ENCODE results near the gene TTLL11.

Gene TTLL11

GRCh38 chr9:121857928-121858327, 235.2 kb downstream of the TTLL11 start:
- DNase-seq (ENCODE audit: low read depth in 2 of 2), result no peak

DNA sequence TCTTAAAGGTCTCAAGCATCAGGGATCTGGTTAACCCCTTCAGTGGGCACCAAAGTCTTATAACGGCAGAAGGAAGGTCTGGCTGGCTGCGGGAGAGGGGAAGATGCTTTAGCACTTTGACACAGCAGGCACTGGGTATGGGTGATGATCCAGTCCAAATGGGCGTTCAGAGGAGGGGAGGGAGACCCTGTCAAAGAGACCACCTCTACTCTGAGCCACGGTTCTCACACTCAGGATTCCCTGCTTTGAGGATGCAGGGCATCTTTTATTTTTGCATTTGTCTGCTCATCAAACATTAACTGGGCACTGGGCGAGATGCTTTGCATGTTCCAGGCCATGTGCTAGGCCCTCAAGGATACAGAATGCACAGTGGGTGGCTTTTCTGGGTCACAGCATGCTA, 237.6 kb downstream of the TTLL11 start:
- DNase-seq (ENCODE audit: low read depth in 2 of 2), result no peak

GRCh38 chr9:121853617-121854395, 239.3 kb downstream of the TTLL11 start:
- DNase-seq (ENCODE audit: low read depth in 2 of 2), result no peak

GRCh38 chr9:121852651-121853616, 240.2 kb downstream of the TTLL11 start:
- no peak for DNase-seq (ENCODE audit: low read depth in 2 of 2)

- no peak for DNase-seq (ENCODE audit: low read depth in 2 of 2)
These were observed 240.9 kb downstream of the TTLL11 start for GRCh38 chr9:121852241-121852640.

DNA sequence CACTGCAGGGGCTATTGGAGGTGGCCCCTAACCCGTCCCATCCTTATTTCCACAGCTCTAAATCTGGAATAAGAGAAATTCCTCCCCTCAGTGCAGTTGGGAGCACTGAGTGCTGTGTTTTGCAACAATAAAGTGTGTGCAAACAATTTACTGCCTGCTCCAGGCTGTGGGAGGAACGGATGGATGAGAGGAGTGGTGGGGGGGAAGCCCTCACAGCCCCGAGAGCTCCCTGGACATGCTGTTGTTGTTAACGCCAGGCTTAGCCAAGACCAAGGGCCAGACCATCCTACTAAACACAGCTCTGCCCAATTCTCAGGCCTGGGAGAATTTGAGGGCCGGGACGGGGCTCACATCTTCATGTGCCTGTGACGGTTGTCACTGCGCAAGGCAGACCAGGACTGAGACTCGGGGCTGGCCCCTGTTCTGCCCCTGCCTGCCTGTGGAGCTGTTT, 241.4 kb downstream of the TTLL11 start:
- DNase-seq (ENCODE audit: low read depth in 2 of 2), result no peak

DNA sequence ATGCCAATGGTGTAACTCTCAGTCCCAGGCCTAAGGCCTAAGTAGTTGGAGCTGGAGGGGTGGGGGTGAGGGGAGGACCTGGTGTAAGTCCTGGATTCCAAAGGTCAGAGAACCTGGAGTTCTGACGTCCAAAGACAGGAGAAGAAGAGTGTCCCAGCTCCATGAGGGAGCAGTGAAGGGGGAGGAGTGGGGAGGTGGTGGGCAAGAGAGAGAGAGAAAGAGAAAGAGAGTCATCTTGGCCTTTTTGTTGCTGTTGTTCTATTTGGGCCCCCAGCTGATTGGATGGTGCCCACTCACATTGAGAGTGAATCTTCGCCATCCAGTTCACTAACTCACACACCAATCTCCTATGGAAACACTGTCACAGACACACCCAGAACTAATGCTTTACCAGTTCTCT, 242.7 kb downstream of the TTLL11 start:
- DNase-seq (ENCODE audit: low read depth in 2 of 2), result no peak

DNA sequence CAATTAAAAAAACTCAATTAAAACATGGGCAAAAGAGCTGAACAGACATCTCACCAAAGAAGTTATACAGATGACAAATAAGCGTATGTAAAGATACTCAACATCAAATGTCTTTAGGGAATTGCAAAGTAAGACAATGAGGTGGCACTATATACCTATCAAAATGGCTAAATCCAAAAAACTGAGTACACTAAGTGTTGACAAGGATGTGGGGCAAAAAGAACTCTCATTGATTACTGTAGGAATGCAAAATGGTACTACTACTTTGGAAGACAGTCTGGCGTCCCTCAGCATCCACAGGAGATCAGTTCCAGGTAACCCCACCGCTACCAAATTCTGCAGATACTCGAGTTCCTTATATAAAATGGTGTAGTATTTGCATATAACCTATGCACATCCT, 243.6 kb downstream of the TTLL11 start:
- DNase-seq (ENCODE audit: low read depth in 2 of 2), result no peak

DNA sequence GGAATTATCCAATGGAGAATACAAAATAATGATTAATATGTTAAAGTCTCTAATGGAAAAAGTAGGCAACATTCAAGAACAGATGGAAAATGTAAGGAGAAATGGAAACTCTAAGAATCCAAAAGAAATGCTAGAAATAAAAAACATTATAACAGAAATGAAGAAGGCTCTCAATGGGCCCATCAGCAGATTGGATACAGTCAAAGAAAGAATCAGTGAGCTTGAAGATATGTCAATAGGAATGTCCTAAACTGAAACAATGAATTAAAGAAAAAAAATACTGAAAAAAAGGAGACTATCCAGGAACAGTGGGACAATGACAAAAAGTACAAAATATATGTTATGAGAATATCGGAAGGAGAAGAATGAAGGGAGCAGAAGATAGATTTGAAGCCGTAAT, 248.5 kb downstream of the TTLL11 start:
- DNase-seq (ENCODE audit: low read depth in 2 of 2), result no peak

GRCh38 chr9:121844098-121844497, 249.0 kb downstream of the TTLL11 start:
- DNase-seq (ENCODE audit: low read depth in 2 of 2), result no peak

DNA sequence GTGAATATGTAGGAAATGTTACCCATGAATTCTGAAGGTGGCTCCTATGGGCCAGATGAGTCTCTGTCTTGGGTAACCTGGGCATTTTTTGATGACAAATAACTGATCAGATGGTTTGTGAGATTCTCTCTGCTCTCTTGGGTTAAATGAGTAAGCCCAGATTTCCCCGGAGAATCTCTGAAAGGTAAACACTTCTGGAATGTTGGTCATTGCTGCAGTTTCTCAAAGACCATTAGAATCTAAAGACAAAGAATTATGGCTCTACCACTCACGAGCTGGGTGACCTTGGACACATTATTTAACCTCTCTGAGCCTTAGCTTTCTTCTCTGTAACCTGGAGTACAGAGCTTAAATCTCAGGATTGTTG, 250.5 kb downstream of the TTLL11 start:
- no peak for DNase-seq (ENCODE audit: low read depth in 2 of 2)

DNA sequence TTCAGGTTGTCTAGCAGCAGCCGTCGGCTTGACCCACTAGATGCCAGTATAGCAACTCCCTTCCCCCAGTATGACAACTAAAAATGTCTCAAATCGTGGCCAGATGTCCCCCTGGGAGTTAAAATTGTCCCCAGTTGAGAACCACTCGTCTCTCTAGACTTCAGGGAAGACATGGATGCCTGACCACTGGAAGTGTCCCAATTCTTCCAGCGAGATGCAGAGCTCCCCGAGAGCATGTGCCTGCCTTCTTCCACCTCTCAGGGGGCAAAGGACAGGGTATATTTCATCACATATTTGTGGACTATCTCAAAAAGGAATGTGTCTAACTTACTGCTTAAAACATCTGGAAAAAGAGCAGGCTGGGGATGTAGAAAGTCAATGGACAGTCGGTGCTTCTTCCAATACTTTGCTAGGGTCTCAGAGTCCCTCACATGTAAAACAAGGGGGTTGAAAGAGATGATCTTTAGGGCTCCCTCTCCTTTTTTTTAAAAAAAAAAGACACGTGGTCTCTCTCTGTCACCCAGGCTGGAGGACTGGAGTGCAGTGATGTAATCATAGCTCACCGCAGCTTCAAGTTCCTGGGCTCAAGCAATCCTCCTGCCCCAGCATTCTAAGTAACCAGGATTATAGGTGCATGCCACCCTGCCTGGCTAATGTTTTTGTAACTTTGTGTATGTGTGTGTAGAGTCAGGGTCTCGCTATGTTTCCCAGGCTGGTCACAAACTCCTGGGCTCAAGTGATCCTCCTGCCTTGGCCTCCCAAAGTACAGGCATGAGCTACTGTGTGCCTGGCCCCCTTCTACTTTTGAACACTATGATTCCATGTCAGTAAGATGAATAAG, 251.1 kb downstream of the TTLL11 start:
- DNase-seq (ENCODE audit: low read depth in 2 of 2), result no peak

DNA sequence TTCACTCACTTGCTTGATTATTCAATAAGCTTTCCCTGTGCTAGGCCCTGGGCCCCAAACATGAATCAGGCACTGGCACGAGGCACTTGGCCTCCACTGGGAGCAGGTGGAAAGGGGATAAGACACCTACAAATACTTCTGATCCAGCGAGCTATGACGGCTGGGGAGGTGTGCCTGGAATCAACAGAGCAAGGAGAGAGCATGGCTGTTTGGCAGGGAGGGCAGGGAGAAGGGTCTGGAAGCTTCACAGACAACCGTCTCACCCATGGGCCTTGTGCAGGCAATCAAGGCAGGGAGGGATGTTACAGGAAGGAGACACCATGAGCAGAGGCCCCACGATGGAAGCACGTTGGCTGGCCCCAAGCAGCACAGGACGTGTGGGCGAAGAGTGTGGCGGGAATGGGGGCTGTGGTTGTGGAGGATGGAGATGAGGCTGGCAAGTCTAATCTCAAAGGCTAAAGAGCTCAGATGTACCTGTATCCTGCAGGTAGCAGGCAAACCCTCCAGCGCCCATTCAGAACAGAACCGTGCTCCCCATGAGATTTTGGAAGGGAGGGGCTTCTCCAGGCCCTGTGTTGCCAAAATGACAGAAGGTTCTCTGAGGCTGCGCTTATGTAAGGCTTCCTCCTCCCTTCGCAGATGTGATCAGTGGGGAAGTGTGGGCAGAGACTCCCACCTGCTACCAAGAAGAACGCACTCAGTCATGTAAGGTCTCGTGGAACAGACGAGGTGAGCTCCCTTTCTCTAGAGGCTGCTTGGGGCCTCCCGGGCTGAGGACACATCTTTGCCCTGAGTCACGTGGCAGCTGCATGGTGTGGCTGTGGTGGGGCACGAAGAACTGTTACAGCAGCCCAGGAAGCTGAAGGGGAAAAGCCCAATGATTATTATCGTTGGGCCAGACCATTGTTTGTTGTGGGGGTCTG, 252.0 kb downstream of the TTLL11 start:
- DNase-seq (ENCODE audit: low read depth in 2 of 2), result no peak

DNA sequence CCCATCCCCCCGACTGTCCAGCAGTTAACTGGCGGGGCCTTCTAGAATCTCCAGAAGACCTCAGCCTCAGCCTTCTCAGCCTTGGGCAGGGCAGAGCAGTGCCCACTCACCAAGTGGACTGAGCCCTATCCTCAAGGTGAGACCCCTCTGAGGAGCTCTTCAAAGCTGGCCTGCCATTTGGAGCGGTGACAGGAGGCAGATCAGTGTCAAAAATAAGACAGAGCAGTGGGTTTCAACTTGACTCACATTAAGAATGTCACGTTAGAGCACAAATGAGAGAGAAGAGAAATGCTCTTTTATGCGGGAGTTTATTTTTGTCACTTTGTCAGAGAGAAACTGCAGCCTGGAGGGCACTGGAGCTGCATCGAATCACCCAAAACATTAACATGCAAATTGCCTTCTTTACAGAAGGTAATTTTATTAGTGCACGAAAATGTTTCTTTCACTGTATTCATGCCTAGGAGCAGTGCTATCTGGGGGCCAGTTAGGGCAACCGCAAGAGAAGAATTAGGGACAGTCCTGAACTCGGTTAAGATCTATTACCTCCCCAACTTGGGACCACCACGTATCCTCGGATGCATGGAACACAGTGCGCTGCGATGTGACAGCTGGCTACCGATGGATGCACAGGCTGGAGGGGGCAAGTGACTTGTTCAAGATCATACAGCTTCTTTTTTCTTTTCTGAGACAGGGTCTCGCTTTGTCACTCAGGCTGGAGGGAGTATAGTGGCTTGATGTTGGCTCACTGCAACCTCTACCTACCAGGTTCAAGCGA, 253.2 kb downstream of the TTLL11 start:
- no peak for DNase-seq (ENCODE audit: low read depth in 2 of 2)

DNA sequence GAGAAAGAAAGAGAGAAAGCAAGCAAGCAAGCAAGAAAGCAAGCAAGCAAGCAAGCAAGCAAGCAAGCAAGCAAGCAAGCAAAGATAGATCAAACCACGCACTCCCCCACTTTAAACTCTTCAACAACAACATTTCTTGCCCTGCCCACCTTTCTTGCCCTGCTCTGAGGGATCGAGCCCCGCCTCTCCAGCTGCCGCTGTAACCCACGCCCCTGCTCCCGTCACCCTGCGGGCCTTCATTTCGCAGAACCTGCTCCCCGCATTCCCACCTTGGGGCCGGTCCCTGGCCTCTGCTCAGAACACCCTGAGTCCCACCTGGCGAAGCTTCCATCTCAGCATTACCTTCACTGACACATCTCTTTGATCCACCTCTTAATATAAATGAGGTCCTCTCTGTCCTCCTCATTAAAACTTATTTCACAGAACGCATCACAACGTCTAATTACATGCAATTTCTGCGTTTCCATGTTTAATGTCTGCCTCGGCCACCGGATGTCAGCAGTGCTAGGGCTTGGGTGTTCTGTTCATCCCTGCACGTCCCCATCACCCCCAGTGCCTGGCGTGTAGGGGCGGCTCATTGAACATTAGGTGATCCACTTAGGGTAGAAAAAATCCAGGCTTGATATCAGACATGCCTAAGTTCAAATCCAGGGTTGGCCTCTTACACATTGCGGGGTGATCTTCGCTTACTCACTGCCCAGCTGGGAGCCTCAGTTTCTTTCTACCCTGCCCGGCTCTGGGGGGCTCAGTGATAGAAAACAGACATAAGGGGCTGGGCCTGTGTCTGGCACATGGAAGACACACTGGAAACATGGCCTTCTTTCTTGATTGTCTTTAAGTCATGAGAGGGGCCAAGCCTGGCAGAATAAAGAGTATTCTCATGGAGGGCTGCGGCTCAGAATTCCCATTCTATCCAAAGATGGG, 254.1 kb downstream of the TTLL11 start:
- DNase-seq (ENCODE audit: low read depth in 2 of 2), result no peak

- no peak for DNase-seq (ENCODE audit: low read depth in 2 of 2)
These were observed 255.8 kb downstream of the TTLL11 start for GRCh38 chr9:121837113-121837961.

GRCh38 chr9:121836366-121836885, 256.7 kb downstream of the TTLL11 start:
- no peak for DNase-seq (ENCODE audit: low read depth in 2 of 2)
